Measurements from ENCODE around the gene CACNA1S.

The CACNA1S gene

GRCh38 chr1:201007481-201007880, 104.7 kb downstream of the CACNA1S start:
- no peak for DNase-seq

GRCh38 chr1:201006450-201006849, 105.8 kb downstream of the CACNA1S start:
- DNase-seq = no peak

DNA sequence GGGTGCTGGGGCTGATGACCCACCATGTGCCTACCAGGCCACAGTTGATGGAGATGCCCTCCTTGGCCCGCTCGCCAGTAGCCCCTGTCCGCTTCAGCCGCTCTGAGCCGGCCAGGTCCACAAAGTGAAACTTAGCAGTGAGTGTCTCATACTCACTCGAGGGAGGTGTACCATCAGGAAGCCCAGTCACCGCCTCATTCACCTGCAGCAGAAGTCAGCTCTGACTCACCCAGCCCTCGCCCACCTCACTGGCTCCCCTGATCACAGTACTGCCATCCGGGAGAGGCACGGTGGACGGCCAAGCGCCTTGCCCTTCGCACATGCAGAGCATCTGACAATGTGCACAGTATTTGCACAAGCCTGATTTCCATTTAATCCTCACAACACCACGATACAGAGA, 107.5 kb downstream of the CACNA1S start:
- DNase-seq = no peak

DNA sequence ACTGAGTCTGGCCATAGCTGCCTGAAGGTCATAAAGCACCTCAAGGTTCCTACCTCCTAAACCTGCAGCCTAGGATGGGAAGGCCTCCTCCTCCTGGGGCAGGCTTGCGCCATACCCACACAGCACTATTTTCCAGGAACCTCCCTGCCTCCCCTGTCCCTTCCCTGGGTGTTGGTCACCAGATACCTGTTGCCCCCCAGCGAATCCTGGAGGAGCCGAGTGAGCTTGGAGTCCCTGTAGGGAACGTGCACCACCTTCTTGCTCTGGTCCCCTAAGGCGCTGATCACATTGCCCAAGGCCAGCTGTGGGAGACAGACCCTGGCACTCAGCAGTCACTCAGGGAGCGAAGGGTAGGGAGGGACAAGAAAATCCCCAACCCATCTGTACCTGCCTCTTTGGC, 108.1 kb downstream of the CACNA1S start:
- DNase-seq = no peak

DNA sequence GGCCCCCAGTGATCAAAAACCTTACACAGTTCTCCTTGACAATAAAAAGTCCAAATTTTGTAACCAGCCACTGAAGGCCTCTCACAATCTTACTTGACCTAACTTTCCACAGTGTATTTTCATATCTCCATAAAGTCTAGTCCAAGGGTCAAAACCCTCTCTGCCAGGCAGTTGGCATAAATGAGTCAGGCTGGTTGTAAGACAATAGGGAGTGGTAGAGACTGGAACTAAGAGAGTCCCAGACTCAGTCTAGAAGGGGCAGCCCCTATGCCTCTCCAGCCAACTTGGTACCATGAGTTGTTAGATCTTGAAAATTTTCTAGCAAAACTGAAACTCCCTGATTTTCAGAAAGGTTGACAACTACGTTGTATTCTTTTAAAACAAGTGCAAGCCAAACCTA, 109.7 kb downstream of the CACNA1S start:
- DNase-seq = no peak

GRCh38 chr1:201001962-201002361, 110.3 kb downstream of the CACNA1S start:
- DNase-seq = no peak

- DNase-seq = no peak
Observed at GRCh38 chr1:201000391-201000790, 111.8 kb downstream of the CACNA1S start.

DNA sequence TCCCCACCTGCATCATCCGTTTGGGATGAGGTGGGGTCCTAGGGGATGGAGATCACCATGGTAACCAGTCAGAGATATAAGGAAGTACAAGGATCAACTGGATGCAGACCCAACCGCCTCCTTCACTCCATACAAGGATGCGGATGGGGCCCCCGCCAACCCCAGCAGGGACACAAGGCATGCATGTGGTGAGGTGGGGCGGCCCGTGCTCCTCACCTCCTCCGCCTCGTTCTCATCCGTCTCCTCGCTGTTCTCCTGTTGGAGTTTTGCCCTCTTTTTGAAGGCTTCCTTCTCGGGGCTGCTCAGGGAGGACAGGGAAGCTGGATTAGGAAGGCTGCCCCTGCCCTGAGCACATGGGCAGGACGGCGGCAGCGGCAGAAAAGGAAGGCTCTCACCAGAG, 112.6 kb downstream of the CACNA1S start:
- DNase-seq = no peak

DNA sequence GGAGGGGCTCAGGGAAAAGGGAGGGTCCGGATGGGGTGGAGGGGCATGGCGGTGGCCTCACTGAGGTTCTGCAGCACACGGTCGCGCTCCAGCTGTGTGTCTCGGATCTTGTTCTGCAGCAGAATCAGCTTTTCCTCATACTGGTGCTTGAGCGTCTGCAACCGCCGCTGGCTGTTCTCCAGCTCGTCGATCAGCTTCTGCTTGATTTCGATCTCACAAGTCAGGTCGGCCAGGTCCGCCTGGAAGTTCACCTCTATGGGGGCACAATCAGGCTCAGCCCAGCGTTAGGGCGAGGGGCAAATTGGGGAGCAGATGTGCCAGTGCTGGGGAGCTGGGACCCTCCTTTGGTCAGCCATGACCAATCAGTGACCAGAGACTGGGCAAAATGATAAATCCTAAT, 113.9 kb downstream of the CACNA1S start:
- no peak for DNase-seq

DNA sequence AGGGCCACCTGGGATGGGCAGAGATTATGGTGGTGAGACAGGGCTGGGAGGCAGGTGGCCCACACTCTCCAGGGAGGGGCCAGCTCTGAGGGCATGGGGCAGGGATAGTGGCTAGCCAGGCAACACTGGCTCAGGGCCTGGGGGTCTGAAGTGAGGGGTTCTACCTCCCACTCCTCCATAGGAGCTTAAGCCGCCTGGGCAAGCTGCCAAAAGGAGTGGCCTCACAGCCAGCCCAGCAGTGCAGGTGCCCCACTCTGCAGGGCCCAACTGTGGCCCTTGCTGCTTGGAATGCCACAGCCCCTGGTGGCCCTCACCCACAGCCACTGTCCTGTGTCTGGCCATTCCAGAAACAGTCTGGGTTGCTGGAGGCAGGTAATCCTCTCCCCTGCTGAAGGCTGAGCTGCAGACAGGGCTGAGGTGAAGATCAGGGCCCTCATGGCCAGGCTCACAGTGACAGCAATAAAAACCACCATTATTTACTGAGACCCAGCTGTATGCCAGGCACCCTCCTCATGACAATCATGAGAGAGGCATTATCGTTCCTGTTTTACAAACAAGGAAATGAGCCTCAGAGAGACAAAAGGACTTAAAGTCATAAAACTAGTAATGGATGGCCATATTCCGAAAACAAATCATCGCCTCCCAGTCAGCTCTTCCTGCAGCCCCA, 119.7 kb downstream of the CACNA1S start:
- DNase-seq = no peak

GRCh38 chr1:200991097-200991614, 121.1 kb downstream of the CACNA1S start:
- DNase-seq = no peak

GRCh38 chr1:200990114-200990513, 122.1 kb downstream of the CACNA1S start:
- no peak for DNase-seq

Measured in T-helper 9 cell (primary cell).